ENCODE data around the gene RALGAPA1. TPM values are rescaled to one million over a fixed set of nuclear protein-coding genes. Genes with fewer than 3 reads are reported as not detected.

Gene RALGAPA1
- total RNA-seq, 4 donors from 2014 or later = 44.1 to 138 (median 108) TPM

DNA sequence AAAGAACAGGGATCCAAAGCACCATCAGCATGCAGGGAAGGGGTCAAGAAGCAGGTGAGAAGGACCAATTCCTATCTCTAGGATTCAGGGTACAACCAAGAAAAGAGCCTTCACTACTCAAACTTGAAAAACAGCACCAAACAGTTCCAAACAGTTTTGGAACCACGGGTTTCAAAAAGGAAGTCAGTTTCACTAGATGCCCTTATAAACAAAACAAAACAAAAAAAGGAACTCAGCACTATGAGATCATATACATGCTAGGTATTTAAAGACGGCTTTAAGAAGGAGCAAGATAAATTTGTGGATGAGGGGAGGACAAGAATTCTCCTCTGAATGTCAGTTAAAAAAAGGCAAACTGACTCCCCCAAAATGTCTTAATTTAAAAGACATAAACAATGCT lies 269.1 kb downstream of the RALGAPA1 start:
- no peak for TF ChIP-seq POLR2A (IDR thresholded peaks at IDR 0.05)
- TF ChIP-seq CTCF (IDR thresholded peaks at IDR 0.05) = no peak
- Histone ChIP-seq H3K27me3 (peaks cover 0 to 7% of the 10 kb centered on the region in 2 donors), H3K27ac (no peak overlapping the region), H3K36me3 (no peaks in the 10 kb centered on the region), H3K4me1 (peaks cover 0 to 3% of the 10 kb centered on the region in 2 donors), H3K9me3 (no peaks in the 10 kb centered on the region), H3K4me3 (no peak overlapping the region)
- no peak for DNase-seq
- intact Hi-C loops (cut with DNase I; ENCODE audit: low total_unique reads) = no loop called here

GRCh38 chr14:35535483-35536112 lies 273.5 kb downstream of the RALGAPA1 start:
- no peak overlapping the region for H3K4me3 ChIP-seq
- intact Hi-C loops (cut with DNase I; ENCODE audit: low total_unique reads) = no loop called here
- TF ChIP-seq POLR2A (IDR thresholded peaks at IDR 0.05) (no peak), CTCF (IDR thresholded peaks at IDR 0.05) (no peak)

GRCh38 chr14:35534873-35535482 lies 274.1 kb downstream of the RALGAPA1 start:
- peak in 1 of 2 donors; percentile 53 for DNase-seq
- Histone ChIP-seq H3K27ac (no peak overlapping the region), H3K4me3 (peak overlapping the region in 1 of 2 donors; percentile 31), H3K9me3 (no peaks in the 10 kb centered on the region), H3K4me1 (peaks cover 0 to 22% of the 10 kb centered on the region in 2 donors), H3K27me3 (peaks cover 22 to 23% of the 10 kb centered on the region in 2 donors), H3K36me3 (no peaks in the 10 kb centered on the region)
- TF ChIP-seq CTCF (IDR thresholded peaks at IDR 0.05) = no peak
- no peak for TF ChIP-seq POLR2A (IDR thresholded peaks at IDR 0.05)
- intact Hi-C loops (cut with DNase I; ENCODE audit: low total_unique reads) = no loop called here

More at GRCh38 chr14:35535483-35536112, 273.5 kb downstream of the RALGAPA1 start:
- Histone ChIP-seq H3K4me1 (peaks cover 0 to 22% of the 10 kb centered on the region in 2 donors), H3K27me3 (peaks cover 22 to 23% of the 10 kb centered on the region in 2 donors), H3K36me3 (no peaks in the 10 kb centered on the region), H3K9me3 (no peaks in the 10 kb centered on the region), H3K27ac (no peak overlapping the region)
- no peak for DNase-seq

GRCh38 chr14:35534208-35534872 lies 274.8 kb downstream of the RALGAPA1 start:
- Histone ChIP-seq H3K4me3 (peak overlapping the region; percentile 1 to 31), H3K27ac (no peak overlapping the region), H3K4me1 (peaks cover 0 to 22% of the 10 kb centered on the region in 2 donors), H3K9me3 (no peaks in the 10 kb centered on the region), H3K36me3 (no peaks in the 10 kb centered on the region), H3K27me3 (peaks cover 22 to 23% of the 10 kb centered on the region in 2 donors)
- intact Hi-C loops (cut with DNase I; ENCODE audit: low total_unique reads) = no loop called here
- DNase-seq = no peak
- no peak for TF ChIP-seq POLR2A (IDR thresholded peaks at IDR 0.05)

GRCh38 chr14:35533357-35534207 lies 275.5 kb downstream of the RALGAPA1 start, which contains the start of gene INSM2:
TSS of gene INSM2 (plus strand) at chr14:35534164. CDS start at chr14:35534253, 89 bp downstream.
- DNase-seq = no peak
- Histone ChIP-seq H3K4me3 (peak within 1 kb of the TSS; percentile 1 to 31), H3K9me3 (no peaks in the 10 kb centered on the region), H3K4me1 (peaks cover 0 to 22% of the 10 kb centered on the region in 2 donors), H3K36me3 (no peaks in the 10 kb centered on the region), H3K27ac (no peak within 1 kb of the TSS), H3K27me3 (peaks cover 22 to 23% of the 10 kb centered on the region in 2 donors)
- intact Hi-C loops (cut with DNase I; ENCODE audit: low total_unique reads) = no loop called here
- TF ChIP-seq POLR2A (IDR thresholded peaks at IDR 0.05) (no peak), CTCF (IDR thresholded peaks at IDR 0.05) (no peak)
